ACC112 (cell line): ENCODE data around the gene EZH2.

Experiments
- H2AFZ ChIP-seq: fragments of 200-600 bp; sonication (generic); one replicate; pipeline ENCODE4 v1.6.0; 2017; ENCODE audit warnings: antibody characterized with exemption, low read length; ENCODE audit not compliant: unreplicated experiment
- H3K27ac ChIP-seq: fragments of 200-600 bp; sonication (generic); 2 replicates; pipeline ENCODE4 v1.5.1; 2014; ENCODE audit warnings: low read depth, mild to moderate bottlenecking, antibody characterized with exemption, low read length, moderate library complexity
- H3K27me3 ChIP-seq: fragments of 200-600 bp; sonication (generic); 2 replicates; pipeline ENCODE4 v1.6.1; 2014; ENCODE audit warnings: mild to moderate bottlenecking, antibody characterized with exemption, low read length, moderate library complexity, mixed read lengths; ENCODE audit not compliant: insufficient read depth
- H3K36me3 ChIP-seq: fragments of 200-600 bp; sonication (generic); 2 replicates; pipeline ENCODE4 v1.6.1; 2016; ENCODE audit warnings: mild to moderate bottlenecking, antibody characterized with exemption, low read length, moderate library complexity, mixed read lengths; ENCODE audit not compliant: insufficient read depth
- H3K4me1 ChIP-seq: fragments of 200-600 bp; sonication (generic); one replicate; pipeline ENCODE4 v1.6.1; 2016; ENCODE audit warnings: low read length, mixed read lengths; ENCODE audit not compliant: insufficient read depth, unreplicated experiment, control insufficient read depth
- H3K4me3 ChIP-seq: fragments of 200-600 bp; sonication (generic); 2 replicates; pipeline ENCODE4 v1.5.1; 2014; ENCODE audit warnings: mild to moderate bottlenecking, low read depth, low read length
- H3K79me2 ChIP-seq: fragments of 200-600 bp; sonication (generic); one replicate; pipeline ENCODE4 v1.6.0; 2016; ENCODE audit warnings: low read length; ENCODE audit not compliant: control insufficient read depth, unreplicated experiment, insufficient read depth

Gene EZH2

DNA sequence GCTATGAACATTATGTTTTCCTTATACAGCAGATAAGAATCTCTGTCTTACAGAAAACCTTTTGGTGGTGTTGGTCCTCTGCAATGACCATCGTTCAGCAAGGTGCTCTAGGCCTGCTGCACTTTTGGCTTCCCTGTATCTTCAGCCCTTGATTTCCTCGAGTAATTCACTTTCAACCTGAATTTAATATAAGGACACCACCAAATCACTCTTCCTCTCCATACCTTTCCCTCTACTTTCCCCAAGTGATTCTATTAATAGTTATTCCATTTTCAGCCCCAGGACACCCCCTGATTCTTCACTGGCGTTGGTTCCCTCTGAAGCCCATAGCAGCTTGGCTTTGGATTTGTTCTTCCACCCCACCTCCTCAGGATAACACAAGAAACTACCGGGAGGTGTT is 72.2 kb downstream of the EZH2 start:
- Histone ChIP-seq H3K4me1 (no peaks in the 10 kb centered on the region), H3K27ac (no peak overlapping the region), H3K4me3 (no peak overlapping the region), H3K36me3 (peaks cover 5% of the 10 kb centered on the region; the same call in 1 of the 2 replicates), H2AFZ (no peak overlapping the region), H3K79me2 (no peaks in the 10 kb centered on the region), H3K27me3 (no peaks in the 10 kb centered on the region)

DNA sequence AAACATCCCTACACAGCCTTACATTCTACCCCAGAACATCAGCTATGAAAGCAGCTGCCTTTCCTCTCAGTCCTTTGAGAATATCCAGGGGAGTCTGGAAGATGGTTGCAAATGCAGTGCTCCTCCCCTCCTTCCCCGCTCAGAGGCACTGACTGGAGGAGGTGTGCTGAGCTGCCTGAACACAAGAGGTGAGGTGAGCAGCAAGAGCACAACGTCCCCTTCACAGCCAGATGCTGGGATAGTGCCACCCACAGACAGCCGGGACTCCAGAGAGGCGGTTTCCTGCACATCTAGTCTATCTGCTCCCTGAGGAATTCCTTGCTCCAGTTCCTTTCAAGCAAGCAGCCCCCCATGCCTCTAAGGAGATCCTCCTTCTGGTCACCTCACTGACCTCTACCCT is 74.2 kb downstream of the EZH2 start:
- H2AFZ ChIP-seq, result no peak overlapping the region
- H3K36me3 ChIP-seq, result peaks cover 4% of the 10 kb centered on the region; the same call in 1 of the 2 replicates
- H3K4me3 ChIP-seq, result no peak overlapping the region
- H3K4me1 ChIP-seq, result no peaks in the 10 kb centered on the region
- H3K79me2 ChIP-seq, result no peaks in the 10 kb centered on the region
- H3K27ac ChIP-seq, result no peak overlapping the region
- H3K27me3 ChIP-seq, result no peaks in the 10 kb centered on the region

- H3K36me3 ChIP-seq, result no peaks in the 10 kb centered on the region
- H3K4me1 ChIP-seq, result no peaks in the 10 kb centered on the region
- H3K79me2 ChIP-seq, result no peaks in the 10 kb centered on the region
- no peak overlapping the region for H3K4me3 ChIP-seq
- H3K27me3 ChIP-seq, result no peaks in the 10 kb centered on the region
- no peak overlapping the region for H2AFZ ChIP-seq
- H3K27ac ChIP-seq, result no peak overlapping the region
Observed at GRCh38 chr7:148807436-148807835, 76.7 kb downstream of the EZH2 start.

GRCh38 chr7:148806187-148806586 is 77.9 kb downstream of the EZH2 start:
- Histone ChIP-seq H3K27ac (no peak overlapping the region), H2AFZ (no peak overlapping the region), H3K4me3 (no peak overlapping the region), H3K27me3 (no peaks in the 10 kb centered on the region), H3K36me3 (no peaks in the 10 kb centered on the region), H3K79me2 (no peaks in the 10 kb centered on the region), H3K4me1 (no peaks in the 10 kb centered on the region)

GRCh38 chr7:148804343-148805235 is 79.5 kb downstream of the EZH2 start:
- Histone ChIP-seq H3K27me3 (no peaks in the 10 kb centered on the region), H3K36me3 (no peaks in the 10 kb centered on the region; the same call in 1 of the 2 replicates), H3K4me3 (no peak overlapping the region), H3K4me1 (no peaks in the 10 kb centered on the region), H3K27ac (no peak overlapping the region), H3K79me2 (no peaks in the 10 kb centered on the region), H2AFZ (no peak overlapping the region)

GRCh38 chr7:148803094-148803493 is 81.0 kb downstream of the EZH2 start:
- Histone ChIP-seq H3K27ac (no peak overlapping the region), H3K4me3 (no peak overlapping the region), H3K79me2 (no peaks in the 10 kb centered on the region), H3K4me1 (no peaks in the 10 kb centered on the region), H3K27me3 (no peaks in the 10 kb centered on the region), H2AFZ (no peak overlapping the region), H3K36me3 (no peaks in the 10 kb centered on the region; the same call in 1 of the 2 replicates)

DNA sequence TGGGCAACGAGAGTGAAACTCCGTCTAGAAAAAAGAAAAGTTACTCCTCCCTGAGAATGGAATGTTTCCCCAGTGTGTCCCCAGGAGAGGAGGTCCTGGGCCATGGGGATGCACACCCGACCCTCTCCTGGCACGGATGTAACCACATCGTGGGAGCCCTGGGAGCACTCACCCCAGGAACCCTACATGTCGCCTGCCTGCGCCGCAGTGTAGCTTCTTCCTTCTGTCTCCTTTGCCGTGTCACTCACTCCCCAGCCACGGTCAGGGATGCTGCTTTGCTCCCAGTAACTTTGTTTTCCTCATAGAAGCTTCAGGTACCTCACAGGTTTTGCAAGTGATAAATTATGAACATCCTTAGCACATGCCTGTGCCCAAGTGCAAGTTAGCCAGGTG is 82.0 kb downstream of the EZH2 start:
- H3K27ac ChIP-seq, result no peak overlapping the region
- no peaks in the 10 kb centered on the region for H3K4me1 ChIP-seq
- H3K79me2 ChIP-seq, result no peaks in the 10 kb centered on the region
- H3K4me3 ChIP-seq, result no peak overlapping the region
- H3K36me3 ChIP-seq, result peaks cover under 1% of the 10 kb centered on the region
- H3K27me3 ChIP-seq, result no peaks in the 10 kb centered on the region
- no peak overlapping the region for H2AFZ ChIP-seq

GRCh38 chr7:148800677-148801076 is 83.4 kb downstream of the EZH2 start:
- H3K27ac ChIP-seq, result no peak overlapping the region

DNA sequence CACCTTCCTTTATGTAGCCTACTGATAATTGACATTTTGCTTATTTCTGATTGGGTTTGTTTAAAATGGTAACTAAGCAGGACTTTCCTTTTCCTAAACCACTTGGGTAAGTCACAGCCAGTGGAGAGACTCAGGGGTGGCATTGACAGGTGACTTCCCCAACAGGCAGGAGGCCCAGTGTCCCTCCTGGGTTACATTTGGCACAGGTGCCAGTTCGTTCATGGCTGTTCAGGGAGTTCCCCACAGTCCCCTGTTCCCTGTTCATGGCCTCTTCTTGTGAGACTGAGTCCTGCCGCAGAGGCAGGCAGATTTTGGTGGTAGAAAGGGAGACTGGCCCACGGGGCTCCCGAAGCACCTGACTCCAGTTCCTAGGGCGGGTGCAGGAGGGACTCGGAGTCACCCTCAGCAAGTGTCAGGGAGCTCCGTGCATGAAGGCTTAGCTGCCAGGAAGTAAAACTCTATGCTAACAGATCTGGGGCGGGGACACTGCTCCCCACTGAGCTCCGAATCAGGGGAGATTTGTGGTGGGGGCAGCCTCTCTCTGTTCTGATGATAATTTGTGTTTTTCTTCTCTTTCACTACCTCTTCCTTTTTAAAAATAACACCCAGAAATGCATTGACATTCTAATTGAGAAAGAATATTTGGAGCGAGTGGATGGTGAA is 84.1 kb downstream of the EZH2 start:
- Histone ChIP-seq H3K36me3 (peaks cover 13% of the 10 kb centered on the region), H3K79me2 (no peaks in the 10 kb centered on the region), H3K4me1 (no peaks in the 10 kb centered on the region), H3K27me3 (no peaks in the 10 kb centered on the region), H3K4me3 (no peak overlapping the region), H3K27ac (no peak overlapping the region), H2AFZ (no peak overlapping the region)

More at GRCh38 chr7:148800677-148801076, 83.4 kb downstream of the EZH2 start:
- H3K79me2 ChIP-seq, result no peaks in the 10 kb centered on the region
- H3K27me3 ChIP-seq, result no peaks in the 10 kb centered on the region
- H3K4me3 ChIP-seq, result no peak overlapping the region
- no peaks in the 10 kb centered on the region for H3K4me1 ChIP-seq
- H3K36me3 ChIP-seq, result peaks cover 12% of the 10 kb centered on the region
- H2AFZ ChIP-seq, result no peak overlapping the region

DNA sequence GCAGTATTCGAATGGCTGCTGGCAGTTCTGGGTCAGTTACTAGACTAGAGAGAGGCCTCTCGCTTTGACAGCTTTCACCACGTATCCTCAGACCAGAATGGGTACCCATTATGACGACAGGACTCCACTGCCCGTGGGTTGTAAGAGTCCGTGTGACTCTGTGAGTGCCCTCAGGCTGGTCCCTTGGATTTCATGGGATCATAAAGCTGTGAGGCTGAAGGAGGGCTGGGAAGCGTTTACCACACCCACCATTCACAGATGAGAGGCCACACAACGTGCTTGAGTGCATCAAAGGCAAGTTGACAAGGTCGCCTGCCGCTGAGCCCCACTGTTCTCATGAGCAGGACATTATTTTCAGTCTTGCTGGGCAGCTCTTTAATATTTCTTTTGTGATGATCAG is 87.2 kb downstream of the EZH2 start:
- H3K27ac ChIP-seq, result no peak overlapping the region
- no peak overlapping the region for H3K4me3 ChIP-seq
- no peak overlapping the region for H2AFZ ChIP-seq
- H3K4me1 ChIP-seq, result no peaks in the 10 kb centered on the region
- H3K27me3 ChIP-seq, result no peaks in the 10 kb centered on the region
- no peaks in the 10 kb centered on the region for H3K79me2 ChIP-seq
- H3K36me3 ChIP-seq, result peaks cover 29% of the 10 kb centered on the region

GRCh38 chr7:148794476-148794875 is 89.6 kb downstream of the EZH2 start:
- H2AFZ ChIP-seq, result no peak overlapping the region
- no peak overlapping the region for H3K4me3 ChIP-seq
- H3K79me2 ChIP-seq, result no peaks in the 10 kb centered on the region
- no peaks in the 10 kb centered on the region for H3K27me3 ChIP-seq
- H3K4me1 ChIP-seq, result no peaks in the 10 kb centered on the region
- H3K36me3 ChIP-seq, result peaks cover 50% of the 10 kb centered on the region
- no peak overlapping the region for H3K27ac ChIP-seq
